Large intestine (tissue), 3 donors: Measurements from ENCODE around the gene HDGFL1. TPM values are rescaled to one million over a fixed set of nuclear protein-coding genes. Genes with fewer than 3 reads are reported as not detected.

Experiments used
- DNase-seq, 2 donors: peaks; one replicate each; pipeline versions ENCODE4 v3.0.0 to v3.0.0-alpha.2; 2013
- H3K27ac ChIP-seq: one replicate; pipeline ENCODE4 v1.5.1; 2013; ENCODE audit warnings: low read length
- H3K27me3 ChIP-seq: 2 replicates; pipeline ENCODE4 v1.6.1; 2013; ENCODE audit warnings: low read length; ENCODE audit not compliant: control insufficient read depth, insufficient read depth
- H3K36me3 ChIP-seq: 2 replicates; pipeline ENCODE4 v1.6.1; 2013; ENCODE audit warnings: low read length; ENCODE audit not compliant: control insufficient read depth, insufficient read depth
- H3K4me1 ChIP-seq: one replicate; pipeline ENCODE4 v1.6.1; 2013; ENCODE audit warnings: low read length; ENCODE audit not compliant: control insufficient read depth, insufficient read depth
- H3K4me3 ChIP-seq: one replicate; pipeline ENCODE4 v1.5.1; 2013; ENCODE audit warnings: low read length
- H3K9me3 ChIP-seq: one replicate; pipeline ENCODE4 v1.6.1; 2013; ENCODE audit warnings: mild to moderate bottlenecking, low read depth, low read length, moderate library complexity; ENCODE audit not compliant: control insufficient read depth
- WGBS: methylation state at CpG from one replicate; pipeline ENCODE4 v1.1.5; 2013; ENCODE audit warnings: low lambda C conversion rate; ENCODE audit not compliant: insufficient coverage; 5-methylcytosine and 5-hydroxymethylcytosine counted together
- polyA plus RNA-seq: library from polyadenylated mRNA; unstranded; fragments of 120-200 nt; gene quantifications from one replicate; pipeline ENCODE4 v1.2.1, GENCODE V29; 2013

HDGFL1 gene
- polyA plus RNA-seq, 1 donor, result not detected

- peak; percentile 23 to 44 for DNase-seq
Measured at GRCh38 chr6:22613695-22614094, 44.3 kb downstream of the HDGFL1 start.

GRCh38 chr6:22614547-22614946 lies 45.2 kb downstream of the HDGFL1 start:
- DNase-seq, result no peak
- Histone ChIP-seq H3K27ac (no peak overlapping the region), H3K27me3 (no peaks in the 10 kb centered on the region), H3K9me3 (no peaks in the 10 kb centered on the region), H3K4me1 (no peaks in the 10 kb centered on the region), H3K4me3 (no peak overlapping the region), H3K36me3 (no peaks in the 10 kb centered on the region)
- no CpG with 5 or more reads among the region's 3 CpGs for WGBS

More at GRCh38 chr6:22613695-22614094, 44.3 kb downstream of the HDGFL1 start:
- no CpG with 5 or more reads among the region's 3 CpGs for WGBS
- Histone ChIP-seq H3K36me3 (no peaks in the 10 kb centered on the region), H3K9me3 (no peaks in the 10 kb centered on the region), H3K27ac (no peak overlapping the region), H3K27me3 (no peaks in the 10 kb centered on the region), H3K4me3 (no peak overlapping the region), H3K4me1 (no peaks in the 10 kb centered on the region)

- Histone ChIP-seq H3K9me3 (no peaks in the 10 kb centered on the region), H3K36me3 (no peaks in the 10 kb centered on the region), H3K27me3 (no peaks in the 10 kb centered on the region), H3K4me1 (no peaks in the 10 kb centered on the region), H3K27ac (no peak overlapping the region), H3K4me3 (no peak overlapping the region)
- no peak for DNase-seq
- WGBS, result 89% methylated on average over 3 of the region's 4 CpGs
Measured at GRCh38 chr6:22621028-22621427, 51.7 kb downstream of the HDGFL1 start.
